Neural crest cell (in vitro differentiated cells): ENCODE results near the gene PON1. TPM values are rescaled to one million over a fixed set of nuclear protein-coding genes. Genes with fewer than 3 reads are reported as not detected.

ENCODE experiments used
- DNase-seq: peaks from one replicate; pipeline ENCODE4 v3.0.0; 2021; ENCODE audit warnings: low read depth, mixed read lengths, low spot score
- H3K27ac Mint-ChIP-seq: one replicate; pipeline ENCODE4 v1.8.0; 2021; ENCODE audit warnings: mild to moderate bottlenecking, mixed read lengths; ENCODE audit not compliant: unreplicated experiment
- H3K27me3 Mint-ChIP-seq: 2 replicates; pipeline ENCODE4 v1.8.0; 2021; ENCODE audit warnings: low read depth, mild to moderate bottlenecking, mixed read lengths
- H3K36me3 Mint-ChIP-seq: 2 replicates; pipeline ENCODE4 v1.8.0; 2021; ENCODE audit warnings: low read depth, mild to moderate bottlenecking, mixed read lengths
- H3K4me1 Mint-ChIP-seq: 2 replicates; pipeline ENCODE4 v1.8.0; 2021; ENCODE audit warnings: mixed read lengths
- H3K4me3 Mint-ChIP-seq: one replicate; pipeline ENCODE4 v1.8.0; 2021; ENCODE audit warnings: mild to moderate bottlenecking, mixed read lengths
- H3K9me3 Mint-ChIP-seq: 2 replicates; pipeline ENCODE4 v1.8.0; 2021; ENCODE audit warnings: mixed read lengths
- total RNA-seq: library from RNA; stranded (reverse); gene quantifications from 2 replicates; pipeline ENCODE4 v1.2.1, GENCODE V29; 2021
- TF ChIP-seq, protein P1 (sequence below): fragments of 200-600 bp; sonication (generic); conservative IDR thresholded peaks from 2 replicates; pipeline ENCODE4 v1.5.0; 2021; ENCODE audit warnings: antibody characterized with exemption, mild to moderate bottlenecking

The PON1 gene
- total RNA-seq, 1 donor from 2014 or later, result not detected

DNA sequence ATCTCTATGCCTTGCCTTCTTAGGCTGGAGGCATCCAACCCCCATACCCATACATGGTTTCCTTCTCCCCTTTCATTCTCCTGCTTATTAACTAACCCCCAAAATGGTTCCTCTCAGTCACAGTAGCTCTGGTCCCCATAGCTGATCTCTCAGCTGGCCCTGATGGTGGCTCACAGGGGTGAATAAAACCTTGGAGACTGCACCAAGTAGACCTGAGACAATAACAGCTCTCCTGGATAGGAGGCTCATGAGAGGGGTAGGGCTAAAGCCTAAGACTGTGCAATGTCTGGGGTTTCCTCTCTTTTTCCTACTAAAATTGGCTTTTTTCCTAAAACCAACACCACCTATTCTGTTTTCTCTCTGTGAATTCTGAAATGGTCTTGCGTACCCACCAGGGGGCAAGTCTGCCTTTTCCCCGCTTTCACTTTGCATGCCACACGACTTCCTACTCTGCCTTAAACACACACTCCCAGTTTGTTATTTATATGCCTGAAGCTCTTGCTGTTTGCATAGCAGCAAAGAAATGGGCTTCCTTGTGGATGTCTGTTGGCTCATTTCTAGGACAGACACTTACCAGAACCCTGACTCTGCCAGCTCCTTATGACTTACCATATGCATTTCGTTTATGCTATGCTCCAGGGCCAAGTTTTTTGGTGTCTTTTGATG is 18.4 kb upstream of the PON1 start:
- Mint-ChIP-seq H3K36me3 (no peaks in the 10 kb centered on the region), H3K27ac (no peak overlapping the region), H3K9me3 (peaks cover 2% of the 10 kb centered on the region), H3K4me1 (no peaks in the 10 kb centered on the region), H3K27me3 (no peaks in the 10 kb centered on the region), H3K4me3 (no peak overlapping the region)
- TF ChIP-seq, protein P1, sequence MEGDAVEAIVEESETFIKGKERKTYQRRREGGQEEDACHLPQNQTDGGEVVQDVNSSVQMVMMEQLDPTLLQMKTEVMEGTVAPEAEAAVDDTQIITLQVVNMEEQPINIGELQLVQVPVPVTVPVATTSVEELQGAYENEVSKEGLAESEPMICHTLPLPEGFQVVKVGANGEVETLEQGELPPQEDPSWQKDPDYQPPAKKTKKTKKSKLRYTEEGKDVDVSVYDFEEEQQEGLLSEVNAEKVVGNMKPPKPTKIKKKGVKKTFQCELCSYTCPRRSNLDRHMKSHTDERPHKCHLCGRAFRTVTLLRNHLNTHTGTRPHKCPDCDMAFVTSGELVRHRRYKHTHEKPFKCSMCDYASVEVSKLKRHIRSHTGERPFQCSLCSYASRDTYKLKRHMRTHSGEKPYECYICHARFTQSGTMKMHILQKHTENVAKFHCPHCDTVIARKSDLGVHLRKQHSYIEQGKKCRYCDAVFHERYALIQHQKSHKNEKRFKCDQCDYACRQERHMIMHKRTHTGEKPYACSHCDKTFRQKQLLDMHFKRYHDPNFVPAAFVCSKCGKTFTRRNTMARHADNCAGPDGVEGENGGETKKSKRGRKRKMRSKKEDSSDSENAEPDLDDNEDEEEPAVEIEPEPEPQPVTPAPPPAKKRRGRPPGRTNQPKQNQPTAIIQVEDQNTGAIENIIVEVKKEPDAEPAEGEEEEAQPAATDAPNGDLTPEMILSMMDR, result peak; percentile 47
- DNase-seq, result no peak

- no peak overlapping the region for H3K4me3 Mint-ChIP-seq
- no peaks in the 10 kb centered on the region for H3K4me1 Mint-ChIP-seq
- H3K27me3 Mint-ChIP-seq, result no peaks in the 10 kb centered on the region
- H3K27ac Mint-ChIP-seq, result no peak overlapping the region
- TF ChIP-seq, protein P1, result no peak
- H3K36me3 Mint-ChIP-seq, result no peaks in the 10 kb centered on the region
- H3K9me3 Mint-ChIP-seq, result no peaks in the 10 kb centered on the region
- DNase-seq, result no peak
Measured at GRCh38 chr7:95342029-95342428, 17.7 kb upstream of the PON1 start.

GRCh38 chr7:95340491-95340890 is 16.2 kb upstream of the PON1 start:
- Mint-ChIP-seq H3K4me1 (no peaks in the 10 kb centered on the region), H3K27me3 (no peaks in the 10 kb centered on the region), H3K9me3 (no peaks in the 10 kb centered on the region), H3K27ac (no peak overlapping the region), H3K4me3 (no peak overlapping the region), H3K36me3 (no peaks in the 10 kb centered on the region)
- no peak for DNase-seq
- TF ChIP-seq, protein P1, result no peak

GRCh38 chr7:95338832-95339231 is 14.5 kb upstream of the PON1 start:
- Mint-ChIP-seq H3K27me3 (no peaks in the 10 kb centered on the region), H3K36me3 (no peaks in the 10 kb centered on the region), H3K27ac (no peak overlapping the region), H3K4me3 (no peak overlapping the region), H3K9me3 (no peaks in the 10 kb centered on the region), H3K4me1 (no peaks in the 10 kb centered on the region)
- DNase-seq, result no peak
- TF ChIP-seq, protein P1, result no peak

GRCh38 chr7:95335093-95335492 is 10.8 kb upstream of the PON1 start:
- no peaks in the 10 kb centered on the region for H3K36me3 Mint-ChIP-seq
- no peak overlapping the region for H3K27ac Mint-ChIP-seq
- H3K4me3 Mint-ChIP-seq, result no peak overlapping the region

More at GRCh38 chr7:95335093-95335492, 10.8 kb upstream of the PON1 start:
- TF ChIP-seq, protein P1, result no peak
- no peak for DNase-seq
- H3K27me3 Mint-ChIP-seq, result no peaks in the 10 kb centered on the region
- no peaks in the 10 kb centered on the region for H3K4me1 Mint-ChIP-seq
- H3K9me3 Mint-ChIP-seq, result no peaks in the 10 kb centered on the region
